Measurements from ENCODE around the gene NFKB2.

Gene NFKB2

GRCh38 chr10:102424916-102425315 is 29.4 kb downstream of the NFKB2 start:
- DNase-seq = no peak

- DNase-seq = no peak
These were observed 29.9 kb downstream of the NFKB2 start for GRCh38 chr10:102425444-102425843.

GRCh38 chr10:102426803-102427287 is 31.3 kb downstream of the NFKB2 start:
- no peak for DNase-seq

- DNase-seq = no peak
These were observed 34.0 kb downstream of the NFKB2 start for GRCh38 chr10:102429468-102429867.

- no peak for DNase-seq
These were observed 36.1 kb downstream of the NFKB2 start for GRCh38 chr10:102431452-102432124.

- peak; percentile 94 for DNase-seq
These were observed 36.9 kb downstream of the NFKB2 start, which contains the start of gene CUEDC2 for GRCh38 chr10:102432162-102432950. CUEDC2 (minus strand) TSS chr10:102432574; CDS start chr10:102425188, 7,386 bp downstream.

GRCh38 chr10:102433619-102434046 is 38.1 kb downstream of the NFKB2 start:
- no peak for DNase-seq

- no peak for DNase-seq
These were observed 39.1 kb downstream of the NFKB2 start for GRCh38 chr10:102434394-102435132.

- DNase-seq = no peak
These were observed 39.6 kb downstream of the NFKB2 start for GRCh38 chr10:102435133-102435497.

GRCh38 chr10:102435529-102436233 is 40.2 kb downstream of the NFKB2 start:
- peak; percentile 48 for DNase-seq

GRCh38 chr10:102436312-102436711 is 40.8 kb downstream of the NFKB2 start:
- DNase-seq = no peak

- no peak for DNase-seq
These were observed 42.0 kb downstream of the NFKB2 start for GRCh38 chr10:102437515-102437914.

GRCh38 chr10:102438374-102438773 is 42.9 kb downstream of the NFKB2 start:
- no peak for DNase-seq

- DNase-seq = no peak
These were observed 49.3 kb downstream of the NFKB2 start for GRCh38 chr10:102444851-102445250.

GRCh38 chr10:102449321-102450123 is 54.0 kb downstream of the NFKB2 start:
- DNase-seq = peak; percentile 83

GRCh38 chr10:102450124-102450373 is 54.5 kb downstream of the NFKB2 start:
- DNase-seq = no peak

- DNase-seq = peak; percentile 89
These were observed 55.0 kb downstream of the NFKB2 start for GRCh38 chr10:102450374-102451104.

- DNase-seq = no peak
These were observed 55.8 kb downstream of the NFKB2 start, which contains the start of gene C10orf95 for GRCh38 chr10:102451105-102451969. C10orf95 (minus strand) TSS chr10:102451543; CDS start chr10:102451093, 450 bp downstream.
